Activated gamma-delta T cell treated with Interleukin-2 at 50 U/mL for 16 hours (primary cell): ENCODE data around the gene MPIG6B.

Source experiments
- DNase-seq: peaks from one replicate; pipeline ENCODE4 v3.0.0-alpha.2; 2020

MPIG6B gene

DNA sequence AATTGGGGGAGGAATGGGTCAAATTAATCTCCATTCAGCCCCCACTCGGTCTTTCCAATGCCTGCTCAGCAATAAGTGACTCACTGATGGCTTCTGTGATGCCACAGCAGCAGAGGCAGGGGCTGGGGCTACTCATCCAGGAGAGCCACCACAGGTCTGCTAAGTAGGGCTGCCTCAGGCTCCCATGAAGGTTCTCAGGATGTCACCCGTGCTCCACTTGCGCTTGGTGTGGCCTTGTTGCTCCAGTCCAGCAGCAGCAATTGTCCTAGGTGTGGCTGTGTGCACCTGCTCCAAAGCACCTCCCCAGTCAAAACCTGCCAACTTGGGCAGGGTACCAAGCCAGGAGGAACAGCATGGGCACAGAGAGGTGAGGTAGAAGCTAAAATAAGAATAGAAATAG is 1.0 kb upstream of the MPIG6B start:
- no peak for DNase-seq

DNA sequence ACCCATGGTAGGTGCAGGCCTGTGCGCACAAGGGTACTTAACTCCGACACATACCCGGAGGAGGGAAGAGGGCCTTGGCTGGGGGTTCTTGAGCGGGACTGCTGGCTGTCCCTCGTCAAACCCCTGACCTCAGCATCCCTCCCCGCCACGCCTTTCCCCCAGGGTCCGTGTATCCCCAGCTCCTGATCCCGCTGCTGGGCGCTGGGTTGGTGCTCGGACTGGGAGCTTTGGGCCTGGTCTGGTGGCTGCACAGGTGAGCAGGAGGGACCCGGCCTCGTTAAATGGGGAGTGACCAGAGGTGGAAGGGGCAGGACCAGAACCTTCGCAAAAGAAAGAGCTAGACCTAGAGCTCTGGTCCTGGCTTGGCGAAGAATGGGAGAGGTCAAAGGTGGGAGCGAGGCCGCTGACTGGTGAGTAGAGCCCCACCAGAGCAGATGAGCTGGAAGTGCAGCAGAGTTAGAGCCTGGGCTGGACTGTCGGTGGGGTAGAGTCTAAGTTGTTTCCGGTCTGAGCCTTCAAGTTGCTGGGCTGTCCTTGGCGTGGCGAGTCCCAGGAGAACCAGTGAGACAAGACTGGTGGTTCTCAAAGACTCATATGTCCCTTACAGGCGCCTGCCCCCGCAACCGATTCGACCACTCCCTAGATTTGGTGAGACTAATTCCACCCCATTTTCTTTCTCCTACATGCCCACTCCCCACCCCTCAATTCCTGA is 963 bp downstream of the MPIG6B start:
- no peak for DNase-seq

- DNase-seq = no peak
Measured at GRCh38 chr6:31725502-31726350, 2.6 kb downstream of the MPIG6B start.

DNA sequence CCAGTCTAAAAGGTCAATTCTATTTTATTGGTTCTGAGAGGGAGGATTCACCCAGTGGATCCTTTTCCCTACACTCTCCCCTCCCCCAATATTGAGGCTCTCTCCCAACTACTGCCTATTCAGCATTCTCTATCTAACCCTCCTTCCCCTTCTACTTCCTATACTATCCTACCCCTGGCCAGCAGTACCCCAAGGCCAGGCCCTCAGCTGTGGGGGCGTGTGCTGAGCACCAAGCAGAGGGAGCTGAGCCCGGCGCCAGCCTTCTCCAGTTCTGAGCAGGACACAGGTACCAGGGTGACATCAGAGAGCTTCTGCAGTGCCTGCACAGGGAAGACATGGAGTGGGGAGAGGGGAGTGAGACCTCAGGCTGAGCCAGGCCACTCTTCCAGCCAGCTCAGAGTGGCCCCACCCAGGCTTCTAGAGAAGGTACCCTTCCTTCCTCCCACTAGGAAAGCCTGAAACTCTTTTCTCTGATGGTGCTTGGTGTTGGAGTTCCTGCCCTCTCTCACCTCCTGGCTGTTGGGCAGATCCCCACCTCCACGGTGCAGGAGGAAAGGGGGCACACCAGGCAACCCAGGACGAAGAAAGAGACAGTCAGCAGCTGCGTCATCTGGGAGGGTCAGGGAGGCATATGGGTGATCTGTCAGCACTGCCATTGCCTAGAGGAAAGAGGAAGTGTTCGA is 4.0 kb downstream of the MPIG6B start:
- no peak for DNase-seq

- DNase-seq = no peak
Measured at GRCh38 chr6:31727717-31728671, 4.8 kb downstream of the MPIG6B start.

- no peak for DNase-seq
Measured at GRCh38 chr6:31728767-31729514, 5.8 kb downstream of the MPIG6B start, which contains the start of gene DDAH2. TSS of gene DDAH2 (minus strand) at chr6:31729299. CDS start at chr6:31729161, 138 bp downstream.

- DNase-seq = peak; percentile 78
Measured at GRCh38 chr6:31729515-31729978, 6.4 kb downstream of the MPIG6B start.

GRCh38 chr6:31729979-31730630 is 6.9 kb downstream of the MPIG6B start:
- peak; percentile 62 for DNase-seq

DNA sequence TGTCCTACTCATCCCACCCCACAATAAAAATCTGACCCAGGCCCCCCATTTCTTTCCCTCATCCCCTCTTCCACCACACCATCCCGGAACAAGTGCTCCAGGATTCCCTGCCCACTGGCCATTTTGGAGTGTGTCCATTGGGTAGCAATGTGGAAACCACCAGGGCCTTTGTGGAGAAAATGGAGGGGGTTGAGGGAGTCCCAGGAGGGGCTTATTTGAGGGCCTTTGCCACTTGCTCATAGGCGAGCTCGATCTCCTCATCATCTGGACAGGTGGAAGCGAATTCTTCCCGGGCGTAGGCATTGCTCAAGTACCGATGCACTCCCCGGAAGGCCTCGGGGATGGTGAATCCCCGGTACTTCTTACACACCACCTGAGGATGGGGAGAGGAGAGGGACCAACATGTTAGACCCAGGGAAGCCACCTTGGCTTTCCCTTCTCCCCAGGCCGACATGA is 7.5 kb downstream of the MPIG6B start:
- DNase-seq = no peak

GRCh38 chr6:31732029-31732428 is 8.9 kb downstream of the MPIG6B start:
- no peak for DNase-seq

DNA sequence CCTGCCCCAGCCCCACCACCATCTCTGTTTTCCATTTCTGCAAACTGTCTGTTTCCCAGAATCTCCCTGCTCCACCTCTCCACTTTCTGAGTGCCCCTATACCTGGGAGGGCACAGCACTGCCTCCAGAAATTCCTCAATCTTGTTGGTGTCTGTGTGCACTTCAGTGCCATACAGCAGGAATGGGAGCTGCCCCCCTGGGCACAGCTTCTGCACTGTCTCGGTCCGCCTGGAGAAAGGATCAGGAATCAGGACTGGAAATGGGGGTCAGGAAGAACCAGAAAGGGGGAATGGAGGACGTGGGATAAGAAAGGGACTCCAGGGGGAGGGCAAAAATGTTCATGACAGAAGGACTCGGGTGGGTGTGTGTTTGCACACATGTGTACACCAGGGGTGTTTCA is 10.6 kb downstream of the MPIG6B start:
- no peak for DNase-seq

DNA sequence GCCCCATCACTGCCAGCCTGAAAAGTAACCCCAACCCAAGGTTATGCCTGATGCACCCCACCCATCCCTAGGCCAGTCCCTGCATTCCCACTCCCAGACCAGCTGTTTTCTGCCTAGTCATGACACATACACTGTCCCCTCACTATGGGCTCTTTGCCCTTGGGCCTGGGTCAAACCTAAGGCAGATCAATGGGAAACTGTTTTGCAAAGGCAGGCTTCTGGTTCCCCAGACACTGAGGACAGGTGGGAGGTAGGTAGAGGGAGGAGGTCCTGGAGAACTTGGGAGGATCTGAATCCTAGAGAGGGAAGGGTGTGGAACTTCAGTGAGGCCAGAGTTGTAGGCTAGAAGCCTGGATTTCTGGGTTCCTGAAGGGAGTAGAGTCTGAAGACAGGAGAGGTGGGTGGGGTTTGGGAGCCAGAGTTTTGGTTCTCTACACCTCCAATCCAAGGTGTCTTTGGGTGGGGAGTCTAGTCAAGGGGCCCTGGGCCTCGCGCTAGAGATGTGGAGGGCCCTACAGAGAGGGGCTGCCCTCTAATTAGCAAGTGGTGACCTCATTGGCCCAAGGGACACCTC is 11.2 kb downstream of the MPIG6B start:
- DNase-seq = no peak

DNA sequence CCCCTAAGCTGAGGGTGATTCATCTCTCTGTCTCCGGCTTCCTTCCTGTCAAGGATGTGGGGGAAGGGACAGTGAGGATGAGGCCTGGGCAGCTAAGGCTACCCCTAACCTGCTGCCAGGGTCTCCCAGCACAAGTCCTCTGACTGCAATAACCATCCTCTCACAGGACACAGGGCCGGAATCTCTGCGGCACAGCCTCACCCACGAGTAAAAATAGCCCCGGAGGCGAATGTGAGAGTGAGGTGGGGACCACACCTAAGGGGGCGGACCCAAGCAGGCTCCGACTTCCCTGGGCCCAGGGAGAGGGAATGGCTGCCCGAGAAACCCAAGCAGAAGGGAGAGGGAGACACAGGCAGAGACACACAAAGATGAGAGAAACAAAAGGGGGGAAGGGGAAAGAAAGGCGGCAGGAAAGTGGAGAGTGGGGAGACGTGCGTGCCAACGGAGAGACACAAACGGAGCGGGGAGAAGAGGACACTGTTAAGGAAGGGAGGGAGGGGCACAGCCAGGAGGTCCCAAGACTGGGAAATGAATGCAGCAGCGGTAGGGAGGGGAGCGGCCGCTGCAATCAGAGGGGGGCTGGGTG is 11.7 kb downstream of the MPIG6B start:
- DNase-seq = peak; percentile 58

DNA sequence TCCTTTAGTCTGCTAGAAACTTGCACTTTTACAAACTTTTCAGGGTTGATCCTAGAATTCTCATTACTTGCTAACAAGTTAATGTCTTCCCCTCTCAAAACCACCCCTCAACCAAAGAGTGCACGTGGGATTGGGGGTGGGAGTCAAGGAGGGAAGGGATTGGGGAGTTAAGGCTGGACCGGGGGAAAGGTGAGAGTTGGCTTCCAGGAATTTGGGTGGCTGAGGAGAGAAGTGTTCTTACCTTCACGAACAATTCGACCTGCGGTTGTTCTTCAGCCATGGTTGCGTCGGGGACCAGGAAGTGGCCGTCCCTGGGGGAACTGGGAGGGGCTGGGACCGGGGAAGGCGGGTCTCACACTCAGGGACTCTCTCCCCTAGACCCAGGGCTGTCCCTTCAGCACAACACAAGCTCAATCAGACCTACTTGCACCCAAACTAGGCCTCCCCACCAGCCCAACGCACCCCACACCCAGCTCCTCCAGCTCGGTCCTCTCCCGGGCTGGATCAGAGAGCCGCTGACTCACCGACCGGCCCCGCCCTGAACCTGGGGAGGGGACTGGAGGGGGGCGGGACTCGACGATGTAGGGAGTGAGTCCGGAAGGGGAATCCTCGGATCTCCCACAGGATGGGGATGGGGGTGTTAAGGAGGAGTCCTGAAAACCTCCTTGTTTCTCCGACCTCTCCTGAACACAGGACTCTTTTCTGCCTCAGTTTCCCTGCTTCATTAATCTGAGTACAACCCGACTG is 13.0 kb downstream of the MPIG6B start, which contains the start of gene CLIC1:
TSS of gene CLIC1 (minus strand) at position 510 of the 747 bp plus-strand sequence. CDS start at position 280, 230 bp downstream.
- peak; percentile 56 for DNase-seq

GRCh38 chr6:31736768-31737314 is 13.7 kb downstream of the MPIG6B start:
- DNase-seq = no peak

GRCh38 chr6:31737315-31737990 is 14.3 kb downstream of the MPIG6B start:
- DNase-seq = no peak

DNA sequence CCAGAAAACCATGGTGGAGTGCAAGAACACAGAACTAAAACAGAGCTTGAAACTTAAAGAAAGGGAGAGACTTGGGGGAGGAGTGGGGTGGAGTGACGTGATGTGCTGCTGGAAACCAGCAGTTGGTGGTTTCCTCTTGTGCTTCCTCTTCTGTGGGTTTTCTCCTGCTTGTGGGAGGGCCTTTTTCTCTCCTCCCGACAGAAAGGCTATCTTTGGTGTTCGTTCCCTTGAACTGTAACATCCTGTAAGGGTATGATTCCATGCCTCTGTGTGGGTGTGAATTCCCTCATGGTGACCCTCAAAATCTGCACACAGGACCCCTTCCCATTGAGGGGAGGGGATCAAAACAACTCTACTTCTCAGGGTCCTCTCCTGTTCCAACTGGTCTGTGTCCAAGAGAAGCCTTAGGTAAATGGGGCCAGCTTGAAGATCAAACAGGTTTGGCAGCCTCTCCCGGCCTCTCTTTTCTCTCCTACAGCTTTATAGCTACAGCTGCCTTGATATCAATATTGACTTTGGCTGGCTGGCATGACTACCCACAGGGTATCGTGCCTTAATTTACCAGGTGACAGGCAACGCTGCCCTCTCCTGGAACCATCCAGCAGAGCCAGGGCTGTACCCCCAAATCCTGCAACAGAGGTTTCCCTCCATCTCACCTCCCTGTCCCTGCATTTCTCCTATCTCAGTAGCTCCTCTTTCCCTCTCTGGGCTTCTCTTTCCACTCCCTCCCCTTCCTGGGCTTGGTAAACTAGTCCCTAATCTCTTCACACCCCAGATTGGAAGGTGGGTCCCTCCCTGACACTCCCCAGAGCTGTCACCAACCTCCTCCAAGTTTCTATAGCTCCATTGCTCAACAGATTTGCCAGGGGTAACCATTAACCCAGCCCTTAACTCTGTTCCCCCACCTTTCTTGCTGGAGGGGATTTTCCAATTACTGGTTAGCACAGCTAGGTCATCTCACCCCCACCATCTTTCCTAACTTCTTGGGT is 15.1 kb downstream of the MPIG6B start:
- peak; percentile 61 for DNase-seq
